OCI-LY1 (cell line): ENCODE data around the gene ABCC2.

Source experiments
- EZH2 ChIP-seq: fragments of 200-600 bp; sonication (generic), shearing (Covaris generic); IDR thresholded peaks from 2 replicates; pipeline ENCODE4 v1.8.0; 2017; ENCODE audit warnings: borderline replicate concordance, mixed run types, mild to moderate bottlenecking, antibody characterized with exemption, low read length, moderate library complexity, mixed read lengths
- TF ChIP-seq, protein P1 (sequence below): fragments of 200-600 bp; sonication (generic), shearing (Covaris generic); IDR thresholded peaks from 2 replicates; pipeline ENCODE4 v1.5.1; 2017; ENCODE audit warnings: mild to moderate bottlenecking, antibody characterized with exemption, low read length, moderate library complexity, mixed read lengths

- TF ChIP-seq, protein P1, sequence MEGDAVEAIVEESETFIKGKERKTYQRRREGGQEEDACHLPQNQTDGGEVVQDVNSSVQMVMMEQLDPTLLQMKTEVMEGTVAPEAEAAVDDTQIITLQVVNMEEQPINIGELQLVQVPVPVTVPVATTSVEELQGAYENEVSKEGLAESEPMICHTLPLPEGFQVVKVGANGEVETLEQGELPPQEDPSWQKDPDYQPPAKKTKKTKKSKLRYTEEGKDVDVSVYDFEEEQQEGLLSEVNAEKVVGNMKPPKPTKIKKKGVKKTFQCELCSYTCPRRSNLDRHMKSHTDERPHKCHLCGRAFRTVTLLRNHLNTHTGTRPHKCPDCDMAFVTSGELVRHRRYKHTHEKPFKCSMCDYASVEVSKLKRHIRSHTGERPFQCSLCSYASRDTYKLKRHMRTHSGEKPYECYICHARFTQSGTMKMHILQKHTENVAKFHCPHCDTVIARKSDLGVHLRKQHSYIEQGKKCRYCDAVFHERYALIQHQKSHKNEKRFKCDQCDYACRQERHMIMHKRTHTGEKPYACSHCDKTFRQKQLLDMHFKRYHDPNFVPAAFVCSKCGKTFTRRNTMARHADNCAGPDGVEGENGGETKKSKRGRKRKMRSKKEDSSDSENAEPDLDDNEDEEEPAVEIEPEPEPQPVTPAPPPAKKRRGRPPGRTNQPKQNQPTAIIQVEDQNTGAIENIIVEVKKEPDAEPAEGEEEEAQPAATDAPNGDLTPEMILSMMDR, result no peak
- TF ChIP-seq EZH2, result no peak
Measured at GRCh38 chr10:99870123-99870730, 87.8 kb downstream of the ABCC2 start.
